H1 (cell line): ENCODE results near the gene FHIT. TPM values are rescaled to one million over a fixed set of nuclear protein-coding genes. Genes with fewer than 3 reads are reported as not detected.

ENCODE experiments used
- CTCF ChIA-PET: fragments of 300-600 bp; sonication (Branson Sonifier 250); formaldehyde crosslinking; loops from one replicate; lab custom pipeline; 2021; ENCODE audit not compliant: partially characterized antibody; lab: Charles Lee
- POLR2A ChIA-PET: fragments of 300-600 bp; sonication (Branson Sonifier 250); formaldehyde crosslinking; loops from one replicate; lab custom pipeline; 2021; ENCODE audit warnings: inconsistent platforms; ENCODE audit not compliant: partially characterized antibody; lab: Charles Lee
- DNase-seq, 2 experiments: peaks; one replicate each; pipeline versions ENCODE4 v3.0.0 to v3.0.0-alpha.2; 2010 to 2022; ENCODE audit warnings: low spot score in 2 of 2, low read depth in 1 of 2, mixed read lengths in 1 of 2
- FAIRE-seq: peaks from 2 replicates; lab custom pipeline; 2011; peaks lifted over from hg19 to GRCh38; lab: Jason Lieb, UNC
- H2AFZ ChIP-seq: 2 replicates; pipeline ENCODE4 v1.8.1; 2012; ENCODE audit warnings: low read length, inconsistent platforms
- H2AK5ac ChIP-seq: 2 replicates; pipeline ENCODE4 v1.6.1; 2013; ENCODE audit warnings: low read depth, low read length
- H2BK120ac ChIP-seq: replicated peaks from 2 replicates; pipeline ENCODE3; 2013; ENCODE audit warnings: low read depth, low read length, inconsistent platforms
- H2BK12ac ChIP-seq: 2 replicates; pipeline ENCODE4 v1.6.1; 2013; ENCODE audit warnings: low read depth, low read length
- H2BK15ac ChIP-seq: 2 replicates; pipeline ENCODE4 v1.6.1; 2013; ENCODE audit warnings: low read length
- H2BK20ac ChIP-seq: 2 replicates; pipeline ENCODE4 v1.6.1; 2013; ENCODE audit warnings: low read length
- H2BK5ac ChIP-seq: 2 replicates; pipeline ENCODE4 v1.6.1; 2013; ENCODE audit warnings: low read depth, low read length
- H3K14ac ChIP-seq: 2 replicates; pipeline ENCODE4 v1.6.1; 2013; ENCODE audit warnings: inconsistent platforms; ENCODE audit not compliant: insufficient read length
- H3K18ac ChIP-seq: 2 replicates; pipeline ENCODE4 v1.6.1; 2013; ENCODE audit warnings: low read length; ENCODE audit errors: extremely low read depth
- H3K23ac ChIP-seq: 2 replicates; pipeline ENCODE4 v1.6.1; 2013; ENCODE audit warnings: inconsistent platforms; ENCODE audit not compliant: insufficient read length
- H3K23me2 ChIP-seq: 2 replicates; pipeline ENCODE4 v1.6.1; 2013; ENCODE audit warnings: low read depth, low read length
- H3K27ac ChIP-seq: 2 replicates; pipeline ENCODE4 v1.6.1; 2011; ENCODE audit warnings: low read depth, low read length, inconsistent platforms
- H3K27me3 ChIP-seq, 4 experiments: replicated peaks in 1 of 4; 1 replicate in 1 of 4; 2 replicates in 3 of 4; pipeline versions ENCODE4 v1.6.1 to v1.8.1; 2011 to 2013; ENCODE audit warnings: low read length in 3 of 4, mild to moderate bottlenecking in 3 of 4, inconsistent platforms in 2 of 4, mixed read lengths in 2 of 4, moderate library complexity in 1 of 4; ENCODE audit not compliant: control insufficient read depth in 3 of 4, insufficient read depth in 3 of 4; ENCODE audit errors: extremely low read depth in 1 of 4
- H3K36me3 ChIP-seq, 4 experiments: 2 replicates each; pipeline versions ENCODE4 v1.6.1 to v1.8.1; 2011 to 2013; ENCODE audit warnings: mild to moderate bottlenecking in 4 of 4, low read length in 3 of 4, moderate library complexity in 2 of 4, control low read depth in 1 of 4, inconsistent platforms in 1 of 4; ENCODE audit not compliant: insufficient read depth in 4 of 4, control insufficient read depth in 2 of 4
- H3K4ac ChIP-seq: replicated peaks from 2 replicates; pipeline ENCODE3; 2013; ENCODE audit warnings: low read length, low read depth, mixed read lengths, inconsistent platforms; ENCODE audit not compliant: insufficient read length
- H3K4me1 ChIP-seq, 4 experiments: replicated peaks in 1 of 4; 1 replicate in 1 of 4; 2 replicates in 3 of 4; pipeline versions ENCODE4 v1.6.1 to v1.8.1; 2011 to 2013; ENCODE audit warnings: low read length in 3 of 4, inconsistent platforms in 2 of 4, mixed read lengths in 1 of 4; ENCODE audit not compliant: insufficient read depth in 4 of 4, control insufficient read depth in 3 of 4
- H3K4me2 ChIP-seq, 2 experiments: 2 replicates each; pipeline versions ENCODE4 v1.6.1 to v1.8.1; 2011 to 2013; ENCODE audit warnings: low read depth in 2 of 2, low read length in 2 of 2, control low read depth in 1 of 2, inconsistent platforms in 1 of 2, mild to moderate bottlenecking in 1 of 2; ENCODE audit not compliant: insufficient read depth in 1 of 2
- H3K4me3 ChIP-seq, 4 experiments: fragments of 200-600, 300-600 bp in 1 of 4; sonication (generic), shearing (Covaris generic), sonication (Bioruptor Twin) in 1 of 4; 2 replicates each; pipeline versions ENCODE4 v1.5.1 to v1.8.1; 2011 to 2016; ENCODE audit warnings: low read length in 4 of 4, low read depth in 3 of 4, control low read depth in 2 of 4, inconsistent platforms in 2 of 4, mild to moderate bottlenecking in 2 of 4, mixed read lengths in 1 of 4, moderate library complexity in 1 of 4; ENCODE audit not compliant: insufficient read depth in 2 of 4; ENCODE audit errors: extremely low read depth in 1 of 4
- H3K56ac ChIP-seq: replicated peaks from 2 replicates; pipeline ENCODE3; 2013; ENCODE audit warnings: low read depth, mild to moderate bottlenecking, mixed read lengths, low read length, inconsistent platforms; ENCODE audit not compliant: insufficient read length
- H3K79me1 ChIP-seq: 2 replicates; pipeline ENCODE4 v1.6.1; 2013; ENCODE audit warnings: low read depth, low read length, control low read depth
- H3K79me2 ChIP-seq, 2 experiments: 2 replicates each; pipeline versions ENCODE4 v1.6.1 to v1.8.1; 2012 to 2013; ENCODE audit warnings: low read length in 2 of 2, mild to moderate bottlenecking in 2 of 2, inconsistent platforms in 1 of 2; ENCODE audit not compliant: insufficient read depth in 2 of 2, control insufficient read depth in 1 of 2
- H3K9ac ChIP-seq, 4 experiments: replicated peaks in 1 of 4; 1 replicate in 1 of 4; 2 replicates in 3 of 4; pipeline versions ENCODE4 v1.6.1 to v1.8.1; 2011 to 2013; ENCODE audit warnings: low read depth in 3 of 4, low read length in 3 of 4, control low read depth in 2 of 4, mild to moderate bottlenecking in 2 of 4, moderate library complexity in 2 of 4, inconsistent platforms in 1 of 4; ENCODE audit errors: extremely low read depth in 1 of 4
- H3K9me3 ChIP-seq, 2 experiments: 2 replicates each; pipeline versions ENCODE4 v1.6.1 to v1.8.1; 2012 to 2013; ENCODE audit warnings: mild to moderate bottlenecking in 2 of 2, moderate library complexity in 2 of 2, control low read depth in 1 of 2, inconsistent platforms in 1 of 2, low read depth in 1 of 2, low read length in 1 of 2, mixed read lengths in 1 of 2; ENCODE audit not compliant: insufficient read depth in 2 of 2
- H4K20me1 ChIP-seq, 2 experiments: replicated peaks in 1 of 2; 2 replicates each; pipeline versions ENCODE3 to v1.8.1; 2011 to 2013; ENCODE audit warnings: inconsistent platforms in 2 of 2, low read length in 2 of 2, mild to moderate bottlenecking in 1 of 2; ENCODE audit not compliant: insufficient read depth in 2 of 2, control insufficient read depth in 1 of 2
- H4K5ac ChIP-seq: 2 replicates; pipeline ENCODE4 v1.6.1; 2013; ENCODE audit warnings: low read length, low read depth, mixed read lengths, inconsistent platforms; ENCODE audit not compliant: insufficient read length
- H4K8ac ChIP-seq: 2 replicates; pipeline ENCODE4 v1.8.0; 2013; ENCODE audit warnings: mild to moderate bottlenecking, moderate library complexity, low read length, inconsistent platforms; ENCODE audit not compliant: insufficient read depth; ENCODE audit errors: extremely low read depth
- H4K91ac ChIP-seq: replicated peaks from 2 replicates; pipeline ENCODE3; 2013; ENCODE audit warnings: low read length, mixed read lengths, inconsistent platforms; ENCODE audit not compliant: insufficient read length
- CEBPB ChIP-seq: IDR thresholded peaks from 2 replicates; pipeline ENCODE4 v1.6.1; 2012; ENCODE audit warnings: low read depth, low read length
- CHD2 ChIP-seq: IDR thresholded peaks from 2 replicates; pipeline ENCODE4 v1.6.1; 2012; ENCODE audit warnings: low read length, improper control_type of control experiment
- FOSL1 ChIP-seq: IDR thresholded peaks from 2 replicates; pipeline ENCODE4 v1.6.1; 2011; ENCODE audit warnings: mild to moderate bottlenecking, low read depth, low read length, moderate library complexity; ENCODE audit not compliant: insufficient read depth
- HDAC2 ChIP-seq, 2 experiments: fragments of 300-600 bp in 1 of 2; sonication (generic) in 1 of 2; IDR thresholded peaks; 2 replicates each; pipeline ENCODE4 v1.6.1; 2011 to 2012; ENCODE audit warnings: low read depth in 2 of 2, low read length in 2 of 2, mild to moderate bottlenecking in 2 of 2, moderate library complexity in 2 of 2, borderline replicate concordance in 1 of 2, inconsistent platforms in 1 of 2
- KDM1A ChIP-seq: fragments of 200-600, 300-600 bp; sonication (generic); IDR thresholded peaks from 2 replicates; pipeline ENCODE4 v1.7.1; 2016; ENCODE audit warnings: mild to moderate bottlenecking, low read length, borderline replicate concordance
- POLR2AphosphoS5 ChIP-seq: IDR thresholded peaks from 2 replicates; pipeline ENCODE4 v1.6.1; 2011; ENCODE audit warnings: low read depth, low read length
- RAD21 ChIP-seq, 2 experiments: IDR thresholded peaks in 1 of 2; conservative IDR thresholded peaks in 1 of 2; 2 replicates each; pipeline ENCODE4 v1.6.1; 2011; ENCODE audit warnings: low read depth in 2 of 2, low read length in 2 of 2, improper control_type of control experiment in 1 of 2, inconsistent platforms in 1 of 2, mild to moderate bottlenecking in 1 of 2, moderate library complexity in 1 of 2
- SP4 ChIP-seq: IDR thresholded peaks from 2 replicates; pipeline ENCODE4 v1.6.1; 2012; ENCODE audit warnings: low read length, inconsistent platforms
- WGBS, 2 experiments: shearing (Covaris generic) in 1 of 2; methylation state at CpG; one replicate each; pipeline versions ENCODE4 v1.1.6 to v1.1.7; 2013 to 2015; ENCODE audit warnings: low lambda C conversion rate in 2 of 2, mixed read lengths in 2 of 2, inconsistent platforms in 1 of 2, low coverage in 1 of 2, missing lambda C conversion rate in 1 of 2; ENCODE audit not compliant: insufficient replicate concordance in 2 of 2, insufficient coverage in 1 of 2, insufficient read length in 1 of 2; ENCODE audit errors: extremely low coverage in 1 of 2, missing lambda C conversion rate in 1 of 2; 5-methylcytosine and 5-hydroxymethylcytosine counted together
- polyA plus RNA-seq, 7 experiments: library from polyadenylated mRNA; depleted of rRNA in 3 of 7; stranded (reverse) in 5 of 7; unstranded in 2 of 7; fragments of >200 nt in 5 of 7; fragments of 200-250 nt in 2 of 7; gene quantifications; 1 replicate in 5 of 7; 2 replicates in 1 of 7; 4 replicates in 1 of 7; pipeline versions ENCODE4 v1.2.1 to v1.2.3, GENCODE V29; 2011 to 2013; ENCODE audit warnings: missing spikeins in 2 of 7, mixed read lengths in 2 of 7
- total RNA-seq: library from RNA; stranded (reverse); fragmentation: NEBNext Ultra II Directional; extraction: Animal tissue kit (Norgen Biotek cat#: 25700); gene quantifications from 2 replicates; pipeline ENCODE4 v1.2.1, GENCODE V29; 2021

Gene FHIT
- total and polyA plus RNA-seq, 2 of the 8 experiments (the other 6 are each of a cell fraction or from before 2014, with no cell fraction given), result 1.2 to 3.2 TPM

GRCh38 chr3:60674870-60675269 lies 576.4 kb downstream of the FHIT start:
- Histone ChIP-seq H4K8ac (no peak overlapping the region), H3K27me3 (no peaks in the 10 kb centered on the region), H3K4me1 (peaks cover 0 to 8% (median 2%) of the 10 kb centered on the region in 4 experiments; a peak in 2 of 7 replicates), H4K5ac (peak overlapping the region; percentile 23), H2AFZ (no peak overlapping the region), H3K9me3 (no peaks in the 10 kb centered on the region; a peak in 1 of 4 replicates), H3K27ac (no peak overlapping the region), H4K91ac (peak overlapping the region; percentile 87), H2BK12ac (peak overlapping the region; percentile 86; the same call in 1 of the 2 replicates), H3K79me2 (no peaks in the 10 kb centered on the region), H3K23me2 (no peaks in the 10 kb centered on the region), H3K36me3 (no peaks in the 10 kb centered on the region), H2AK5ac (0 out of 2 replicates have a peak overlapping the region, but pooled peaks have one; percentile 29), H3K18ac (peak overlapping the region; percentile 52; the same call in 1 of the 2 replicates), H2BK120ac (peak overlapping the region; percentile 86), H2BK5ac (peak overlapping the region; percentile 50; the same call in 1 of the 2 replicates), H2BK15ac (no peak overlapping the region), H3K79me1 (no peaks in the 10 kb centered on the region), H3K56ac (no peak overlapping the region), H3K14ac (no peak overlapping the region), H4K20me1 (no peaks in the 10 kb centered on the region), H3K4ac (no peak overlapping the region), H3K23ac (no peak overlapping the region), H3K4me3 (no peak overlapping the region), H3K4me2 (no peak overlapping the region), H2BK20ac (peak overlapping the region; percentile 88; the same call in 1 of the 2 replicates), H3K9ac (no peak overlapping the region)
- TF ChIP-seq CHD2 (no peak), HDAC2 (IDR thresholded peaks at IDR 0.05; ENCODE audit: borderline replicate concordance in 1 of 2, low read depth in 2 of 2, low read length in 2 of 2) (no peak), KDM1A (no peak), RAD21 (IDR thresholded peaks at IDR 0.05 in 1 of 2, conservative IDR thresholded peaks at IDR 0.05 in 1 of 2; ENCODE audit: low read depth in 2 of 2, low read length in 2 of 2) (no peak), POLR2AphosphoS5 (no peak), CEBPB (no peak), FOSL1 (no peak), SP4 (no peak)
- 96% methylated on average over 1 of the region's 1 CpG; no CpG with 5 or more reads in 1 of the 2 experiments for WGBS, 2 experiments
- POLR2A ChIA-PET, result no interaction called here
- FAIRE-seq, result no peak
- CTCF ChIA-PET, result no interaction called here
- no peak for DNase-seq
